HepG2 (cell line): ENCODE results near the gene MAPK7.

Experiments
- ARHGAP35 ChIP-seq: sonication (generic); formaldehyde crosslinking; IDR thresholded peaks from 2 replicates; pipeline ENCODE4 v1.9.0; 2022; ENCODE audit warnings: mild to moderate bottlenecking, inconsistent platforms, moderate library complexity, missing genetic modification reagents, borderline replicate concordance
- KDM2A ChIP-seq: sonication (generic); formaldehyde crosslinking; IDR thresholded peaks from 2 replicates; pipeline ENCODE4 v1.4.0; 2020; ENCODE audit warnings: low read depth, missing genetic modification reagents, borderline replicate concordance
- RAD21 ChIP-seq: fragments of 450-650 bp; formaldehyde crosslinking; IDR thresholded peaks from 2 replicates; pipeline ENCODE4 v1.5.0; 2020; ENCODE audit warnings: mild to moderate bottlenecking
- RXRA ChIP-seq: sonication (generic); formaldehyde crosslinking; IDR thresholded peaks from 2 replicates; pipeline ENCODE4 v1.5.1; 2020; ENCODE audit warnings: missing genetic modification reagents
- SIN3A ChIP-seq: IDR thresholded peaks from 2 replicates; pipeline ENCODE4 v1.6.1; 2011; ENCODE audit warnings: low read depth, mild to moderate bottlenecking, control low read depth, low read length, borderline replicate concordance
- ZNF24 ChIP-seq: fragments of 450-650 bp; IDR thresholded peaks from 2 replicates; pipeline ENCODE4 v1.6.1; 2017; ENCODE audit warnings: antibody characterized with exemption, mild to moderate bottlenecking
- ZNF292 ChIP-seq: sonication (generic); formaldehyde crosslinking; IDR thresholded peaks from 2 replicates; pipeline ENCODE4 v1.8.1; 2022; ENCODE audit warnings: mild to moderate bottlenecking, low read depth, missing genetic modification reagents, borderline replicate concordance
- ZNF605 ChIP-seq: sonication (generic); formaldehyde crosslinking; IDR thresholded peaks from 2 replicates; pipeline ENCODE4 v1.8.0; 2022; ENCODE audit warnings: mild to moderate bottlenecking, missing genetic modification reagents
- TF ChIP-seq, protein P1 (sequence below): sonication (generic); formaldehyde crosslinking; IDR thresholded peaks from 2 replicates; pipeline ENCODE4 v1.4.0; 2020; ENCODE audit warnings: low read depth, mild to moderate bottlenecking, missing genetic modification reagents
- TF ChIP-seq, protein P2 (sequence below): sonication (generic); formaldehyde crosslinking; IDR thresholded peaks from 2 replicates; pipeline ENCODE4 v1.5.0; 2020; ENCODE audit warnings: mild to moderate bottlenecking, missing genetic modification reagents, moderate library complexity
- TF ChIP-seq, protein P3 (sequence below): sonication (generic); formaldehyde crosslinking; IDR thresholded peaks from 2 replicates; pipeline ENCODE4 v1.8.0; 2022; ENCODE audit warnings: mild to moderate bottlenecking, missing genetic modification reagents, borderline replicate concordance

DNA sequence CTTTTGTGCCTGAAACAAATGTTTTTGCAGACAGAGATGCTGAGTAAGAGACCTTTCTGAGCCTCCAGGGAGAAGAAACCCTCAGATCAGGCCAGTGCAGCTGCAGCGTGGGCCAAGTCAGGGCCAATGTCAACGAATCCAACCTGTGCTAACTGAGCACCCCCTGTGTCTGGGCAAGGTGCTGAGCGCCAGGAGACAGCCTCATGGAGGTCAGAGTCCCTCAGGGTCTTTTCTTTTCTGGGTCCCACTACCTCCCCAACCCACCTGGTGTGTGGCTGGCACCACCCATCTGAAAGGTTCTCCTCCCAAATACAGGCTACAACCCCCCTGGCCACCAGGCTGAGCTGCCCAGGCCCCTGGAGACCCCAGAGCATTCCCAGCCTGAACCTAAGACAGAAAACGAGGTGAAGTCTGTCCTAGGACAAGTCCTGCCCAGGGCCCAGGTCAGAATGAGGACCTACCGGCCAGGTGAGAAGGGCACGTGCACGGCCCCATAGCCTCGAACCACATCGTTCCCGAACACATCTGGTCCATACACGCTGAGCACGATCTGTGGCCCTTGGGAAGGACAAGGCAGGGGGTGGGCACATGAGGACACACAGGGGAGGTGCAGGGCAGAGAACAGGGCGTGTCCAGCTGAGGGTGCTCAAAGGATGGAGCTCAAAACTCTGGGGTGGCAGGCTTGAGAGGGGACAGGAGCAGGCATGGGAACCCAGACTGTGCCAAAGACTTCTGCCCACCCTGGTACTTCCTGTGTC, 30.8 kb upstream of the MAPK7 start:
- TF ChIP-seq, protein P1, sequence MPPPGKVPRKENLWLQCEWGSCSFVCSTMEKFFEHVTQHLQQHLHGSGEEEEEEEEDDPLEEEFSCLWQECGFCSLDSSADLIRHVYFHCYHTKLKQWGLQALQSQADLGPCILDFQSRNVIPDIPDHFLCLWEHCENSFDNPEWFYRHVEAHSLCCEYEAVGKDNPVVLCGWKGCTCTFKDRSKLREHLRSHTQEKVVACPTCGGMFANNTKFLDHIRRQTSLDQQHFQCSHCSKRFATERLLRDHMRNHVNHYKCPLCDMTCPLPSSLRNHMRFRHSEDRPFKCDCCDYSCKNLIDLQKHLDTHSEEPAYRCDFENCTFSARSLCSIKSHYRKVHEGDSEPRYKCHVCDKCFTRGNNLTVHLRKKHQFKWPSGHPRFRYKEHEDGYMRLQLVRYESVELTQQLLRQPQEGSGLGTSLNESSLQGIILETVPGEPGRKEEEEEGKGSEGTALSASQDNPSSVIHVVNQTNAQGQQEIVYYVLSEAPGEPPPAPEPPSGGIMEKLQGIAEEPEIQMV (CRISPR knock-in tag) = no peak
- TF ChIP-seq, protein P2, sequence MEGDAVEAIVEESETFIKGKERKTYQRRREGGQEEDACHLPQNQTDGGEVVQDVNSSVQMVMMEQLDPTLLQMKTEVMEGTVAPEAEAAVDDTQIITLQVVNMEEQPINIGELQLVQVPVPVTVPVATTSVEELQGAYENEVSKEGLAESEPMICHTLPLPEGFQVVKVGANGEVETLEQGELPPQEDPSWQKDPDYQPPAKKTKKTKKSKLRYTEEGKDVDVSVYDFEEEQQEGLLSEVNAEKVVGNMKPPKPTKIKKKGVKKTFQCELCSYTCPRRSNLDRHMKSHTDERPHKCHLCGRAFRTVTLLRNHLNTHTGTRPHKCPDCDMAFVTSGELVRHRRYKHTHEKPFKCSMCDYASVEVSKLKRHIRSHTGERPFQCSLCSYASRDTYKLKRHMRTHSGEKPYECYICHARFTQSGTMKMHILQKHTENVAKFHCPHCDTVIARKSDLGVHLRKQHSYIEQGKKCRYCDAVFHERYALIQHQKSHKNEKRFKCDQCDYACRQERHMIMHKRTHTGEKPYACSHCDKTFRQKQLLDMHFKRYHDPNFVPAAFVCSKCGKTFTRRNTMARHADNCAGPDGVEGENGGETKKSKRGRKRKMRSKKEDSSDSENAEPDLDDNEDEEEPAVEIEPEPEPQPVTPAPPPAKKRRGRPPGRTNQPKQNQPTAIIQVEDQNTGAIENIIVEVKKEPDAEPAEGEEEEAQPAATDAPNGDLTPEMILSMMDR (CRISPR knock-in tag) = no peak
- TF ChIP-seq ARHGAP35 (CRISPR knock-in tag) = no peak
- TF ChIP-seq KDM2A (CRISPR knock-in tag) = no peak
- TF ChIP-seq ZNF24 = no peak
- TF ChIP-seq RAD21 (CRISPR knock-in tag) = no peak
- TF ChIP-seq, protein P3, sequence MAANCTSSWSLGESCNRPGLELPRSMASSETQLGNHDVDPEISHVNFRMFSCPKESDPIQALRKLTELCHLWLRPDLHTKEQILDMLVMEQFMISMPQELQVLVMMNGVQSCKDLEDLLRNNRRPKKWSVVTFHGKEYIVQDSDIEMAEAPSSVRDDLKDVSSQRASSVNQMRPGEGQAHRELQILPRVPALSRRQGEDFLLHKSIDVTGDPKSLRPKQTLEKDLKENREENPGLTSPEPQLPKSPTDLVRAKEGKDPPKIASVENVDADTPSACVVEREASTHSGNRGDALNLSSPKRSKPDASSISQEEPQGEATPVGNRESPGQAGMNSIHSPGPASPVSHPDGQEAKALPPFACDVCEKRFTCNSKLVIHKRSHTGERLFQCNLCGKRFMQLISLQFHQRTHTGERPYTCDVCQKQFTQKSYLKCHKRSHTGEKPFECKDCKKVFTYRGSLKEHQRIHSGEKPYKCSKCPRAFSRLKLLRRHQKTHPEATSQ (CRISPR knock-in tag) = no peak
- TF ChIP-seq SIN3A = no peak
- no peak for TF ChIP-seq RXRA (CRISPR knock-in tag)
- TF ChIP-seq ZNF292 (CRISPR knock-in tag) = no peak
- TF ChIP-seq ZNF605 (CRISPR knock-in tag) = no peak
